GM13977 (cell line): ENCODE data around the gene TMCO6.
A peak's percentile ranks its signal among the peaks of the same experiment; 100 is the strongest.

Source experiments
- DNase-seq: peaks from one replicate; pipeline ENCODE4 v3.0.0; 2012; ENCODE audit warnings: low spot score
- CTCF ChIP-seq: IDR thresholded peaks from 2 replicates; pipeline ENCODE4 v1.5.1; 2012; ENCODE audit warnings: mild to moderate bottlenecking, control low read depth; ENCODE audit not compliant: insufficient read depth; ENCODE audit errors: extremely low read depth, missing control alignments
- in situ Hi-C: fragments of 300-500 bp; cut with MboI; formaldehyde crosslinking; loops from one replicate; pipeline ENCODE4 v1.12.0; 2022; ENCODE audit warnings: low sequenced_read_pairs, low pct_unique_long_range_greater_than_20kb, mixed read lengths, inconsistent platforms; ENCODE audit not compliant: unreplicated experiment

Gene TMCO6

GRCh38 chr5:140628711-140629110, 10.5 kb upstream of the TMCO6 start:
- no peak for DNase-seq
- TF ChIP-seq CTCF: no peak
- in situ Hi-C loops: no loop called here

DNA sequence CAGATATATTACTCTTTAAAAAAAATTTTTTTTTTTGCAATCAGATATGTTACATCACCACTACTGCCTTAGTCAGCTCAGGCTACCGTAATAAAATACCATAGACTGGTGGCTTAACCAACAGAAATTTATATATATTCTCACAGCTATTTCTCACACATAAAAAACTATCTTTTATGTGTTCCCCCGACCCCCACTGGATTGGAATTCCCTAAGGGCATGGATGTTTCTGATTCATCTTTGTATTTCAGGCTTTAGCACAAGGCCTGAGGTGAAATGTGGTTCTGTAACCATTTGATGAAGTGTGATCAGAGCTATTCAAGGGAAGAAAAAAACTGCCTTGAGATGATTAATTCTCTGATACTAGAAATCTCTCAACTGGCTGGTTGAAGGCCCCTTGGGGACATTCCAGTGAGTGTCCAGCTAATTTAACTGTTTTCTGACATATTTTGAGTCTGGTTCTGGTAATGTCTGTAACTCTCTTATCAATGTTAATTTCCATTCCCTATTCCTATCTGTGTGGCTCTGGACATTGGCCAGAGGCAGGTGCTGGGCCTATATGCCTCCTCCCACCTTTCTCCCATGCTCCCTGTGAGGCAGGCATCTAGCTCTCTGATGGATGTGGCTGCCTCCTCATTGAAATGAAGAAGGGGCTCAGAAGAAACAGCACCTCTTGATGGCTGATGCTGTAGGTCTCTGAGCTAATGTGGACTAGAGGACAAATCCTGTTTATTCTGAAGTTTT, 8.8 kb upstream of the TMCO6 start:
- TF ChIP-seq CTCF: no peak
- in situ Hi-C loops: loop anchor here (10.0 kb wide), 1 partner anchor 256 kb away; no protein-coding TSS in a partner anchor
- no peak for DNase-seq

DNA sequence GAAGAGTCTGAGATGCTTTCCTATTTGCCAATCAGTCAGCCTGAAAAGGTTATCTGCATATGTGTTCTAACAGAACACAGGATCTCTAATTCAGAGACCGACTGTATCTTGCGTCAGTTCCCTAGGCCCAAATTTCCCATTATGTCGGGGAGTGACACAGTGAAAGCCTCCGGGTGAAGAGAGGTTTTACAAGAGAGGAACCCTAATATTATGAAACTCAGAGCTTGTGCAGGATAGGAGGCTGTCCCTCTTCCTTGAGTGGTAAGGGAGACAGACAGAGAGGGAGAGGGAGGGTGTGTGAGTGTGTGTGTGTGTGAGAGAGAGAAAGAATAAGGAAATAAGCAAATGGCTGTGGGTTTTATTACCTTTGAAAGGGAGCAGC, 8.2 kb upstream of the TMCO6 start:
- in situ Hi-C loops: loop anchor here (10.0 kb wide), 1 partner anchor 256 kb away; no protein-coding TSS in a partner anchor
- DNase-seq: no peak
- no peak for TF ChIP-seq CTCF

GRCh38 chr5:140631831-140632365, 7.4 kb upstream of the TMCO6 start:
- no peak for TF ChIP-seq CTCF
- DNase-seq: peak; percentile 36
- in situ Hi-C loops: loop anchor here (10.0 kb wide), 1 partner anchor 257 kb away; no protein-coding TSS in a partner anchor

DNA sequence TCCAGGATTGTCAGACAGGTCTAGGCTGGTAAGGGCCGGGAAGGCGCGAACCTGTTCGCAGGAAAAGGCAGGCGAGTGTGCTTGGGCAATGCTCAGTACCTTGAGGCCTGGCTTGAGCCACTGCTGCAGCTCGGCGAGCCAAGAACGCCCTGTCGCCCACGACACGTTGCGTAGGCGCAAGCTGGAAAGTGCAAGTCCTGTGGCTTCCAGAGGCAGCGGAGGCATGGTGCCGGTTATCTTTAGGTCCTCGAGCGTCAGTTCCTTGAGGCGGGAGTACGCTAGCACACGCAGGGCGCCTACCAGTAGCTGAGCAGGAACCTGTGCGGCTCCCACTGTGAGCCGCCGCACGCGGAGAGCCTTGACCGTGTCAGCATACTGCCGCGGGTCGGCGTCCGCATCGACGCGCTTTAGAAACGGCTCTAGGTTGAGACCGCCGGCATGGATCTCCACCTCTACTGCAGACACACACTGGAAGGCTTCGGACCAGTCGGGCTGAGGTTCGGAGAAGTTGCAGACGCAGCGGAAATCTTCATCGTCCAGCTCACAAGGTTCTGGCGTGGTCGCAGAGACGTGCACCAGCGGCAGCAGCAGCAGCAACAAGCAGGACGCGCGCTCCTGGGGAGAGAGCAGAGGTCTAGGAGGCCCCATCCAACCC, 6.8 kb upstream of the TMCO6 start:
- in situ Hi-C loops: loop anchor here (10.0 kb wide), 1 partner anchor 258 kb away; no protein-coding TSS in a partner anchor
- DNase-seq: peak; percentile 40

More for the DNA sequence above, 6.8 kb upstream of the TMCO6 start:
- no peak for TF ChIP-seq CTCF
